Neutrophil (primary cell): Measurements from ENCODE around the gene KIF3A.

Experiments
- H3K27ac ChIP-seq: fragments of 200-600 bp; sonication (generic); 2 replicates; pipeline ENCODE4 v1.5.1; 2016; ENCODE audit warnings: mild to moderate bottlenecking, moderate library complexity
- H3K27me3 ChIP-seq: fragments of 200-600 bp; sonication (generic); 2 replicates; pipeline ENCODE4 v1.6.0; 2016; ENCODE audit warnings: mild to moderate bottlenecking
- H3K36me3 ChIP-seq: fragments of 200-600 bp; sonication (generic); 2 replicates; pipeline ENCODE4 v1.5.1; 2017
- H3K4me1 ChIP-seq, 2 experiments: fragments of 200-600 bp in 1 of 2; sonication (generic) in 1 of 2; 1 replicate in 1 of 2; 2 replicates in 1 of 2; pipeline versions ENCODE4 v1.5.1 to v1.6.1; 2013 to 2016; ENCODE audit warnings: low read depth in 1 of 2, low read length in 1 of 2, mild to moderate bottlenecking in 1 of 2, moderate library complexity in 1 of 2; ENCODE audit not compliant: control insufficient read depth in 1 of 2, insufficient read depth in 1 of 2
- H3K4me3 ChIP-seq, 2 experiments: fragments of 200-600 bp in 1 of 2; sonication (generic) in 1 of 2; 1 replicate in 1 of 2; 2 replicates in 1 of 2; pipeline ENCODE4 v1.5.1; 2013 to 2016; ENCODE audit warnings: low read depth in 1 of 2, low read length in 1 of 2, mild to moderate bottlenecking in 1 of 2, moderate library complexity in 1 of 2
- H3K9me3 ChIP-seq: fragments of 200-600 bp; sonication (generic); 2 replicates; pipeline ENCODE4 v1.5.1; 2016
- CTCF ChIP-seq: fragments of 200-600 bp; sonication (generic); IDR thresholded peaks from 2 replicates; pipeline ENCODE4 v1.5.1; 2016; ENCODE audit warnings: antibody characterized with exemption

The KIF3A gene

GRCh38 chr5:132669966-132670882, 67.1 kb downstream of the KIF3A start:
- H3K27me3 ChIP-seq: no peaks in the 10 kb centered on the region
- TF ChIP-seq CTCF: no peak
- H3K36me3 ChIP-seq: no peaks in the 10 kb centered on the region
- H3K4me3 ChIP-seq: no peak overlapping the region
- H3K27ac ChIP-seq: no peak overlapping the region
- H3K9me3 ChIP-seq: no peaks in the 10 kb centered on the region
- no peaks in the 10 kb centered on the region for H3K4me1 ChIP-seq

- Histone ChIP-seq H3K4me1 (no peaks in the 10 kb centered on the region), H3K27ac (no peak overlapping the region), H3K27me3 (no peaks in the 10 kb centered on the region), H3K4me3 (no peak overlapping the region), H3K9me3 (no peaks in the 10 kb centered on the region), H3K36me3 (no peaks in the 10 kb centered on the region)
- no peak for TF ChIP-seq CTCF
Measured at GRCh38 chr5:132669455-132669820, 67.9 kb downstream of the KIF3A start.

- Histone ChIP-seq H3K36me3 (no peaks in the 10 kb centered on the region), H3K27me3 (no peaks in the 10 kb centered on the region), H3K4me1 (no peaks in the 10 kb centered on the region), H3K27ac (no peak overlapping the region), H3K9me3 (no peaks in the 10 kb centered on the region), H3K4me3 (no peak overlapping the region)
- TF ChIP-seq CTCF: no peak
Measured at GRCh38 chr5:132668706-132669454, 68.5 kb downstream of the KIF3A start.

GRCh38 chr5:132667761-132668705, 69.3 kb downstream of the KIF3A start:
- no peak overlapping the region for H3K27ac ChIP-seq
- H3K27me3 ChIP-seq: no peaks in the 10 kb centered on the region
- H3K9me3 ChIP-seq: no peaks in the 10 kb centered on the region

More at GRCh38 chr5:132667761-132668705, 69.3 kb downstream of the KIF3A start:
- Histone ChIP-seq H3K4me1 (no peaks in the 10 kb centered on the region), H3K4me3 (no peak overlapping the region), H3K36me3 (no peaks in the 10 kb centered on the region)
- TF ChIP-seq CTCF: no peak
